Karpas-422 (cell line): Measurements from ENCODE around the gene DNAAF5. TPM values are rescaled to one million over a fixed set of nuclear protein-coding genes. Genes with fewer than 3 reads are reported as not detected.
"Not testable (repeated sequence)": the region's sequence is repeated elsewhere in the genome, so short reads cannot be mapped to it uniquely, and the experiment has no call there.

Experiments
- DNase-seq: peaks from one replicate; pipeline ENCODE4 v3.0.0-alpha.2; 2015
- H2AFZ ChIP-seq: fragments of 200-600 bp; sonication (generic); 2 replicates; pipeline ENCODE4 v1.6.1; 2014; ENCODE audit warnings: antibody characterized with exemption, low read length, mixed read lengths
- H3K27ac ChIP-seq: fragments of 200-600 bp; sonication (generic); 2 replicates; pipeline ENCODE4 v1.5.1; 2014; ENCODE audit warnings: mild to moderate bottlenecking, low read length, moderate library complexity
- H3K27me3 ChIP-seq: fragments of 200-600 bp; sonication (generic); 2 replicates; pipeline ENCODE4 v1.6.1; 2014; ENCODE audit warnings: low read length, mixed read lengths
- H3K36me3 ChIP-seq: fragments of 200-600 bp; sonication (generic); 2 replicates; pipeline ENCODE4 v1.6.1; 2014; ENCODE audit warnings: low read length, mixed read lengths; ENCODE audit not compliant: insufficient read depth
- H3K4me1 ChIP-seq: fragments of 200-600 bp; sonication (generic); 2 replicates; pipeline ENCODE4 v1.6.1; 2014; ENCODE audit warnings: mild to moderate bottlenecking, low read length, mixed read lengths
- H3K4me2 ChIP-seq: fragments of 200-600 bp; sonication (generic); 2 replicates; pipeline ENCODE4 v1.6.1; 2014; ENCODE audit warnings: low read length, low read depth, mild to moderate bottlenecking; ENCODE audit not compliant: poor library complexity, severe bottlenecking
- H3K4me3 ChIP-seq: fragments of 200-600 bp; sonication (generic); 2 replicates; pipeline ENCODE4 v1.5.1; 2014; ENCODE audit warnings: mild to moderate bottlenecking, antibody characterized with exemption, low read length, mixed read lengths
- H3K79me2 ChIP-seq: fragments of 200-600 bp; sonication (generic); 2 replicates; pipeline ENCODE4 v1.6.1; 2014; ENCODE audit warnings: mild to moderate bottlenecking, low read length, mixed read lengths
- H3K9ac ChIP-seq: fragments of 200-600 bp; sonication (generic); 2 replicates; pipeline ENCODE4 v1.6.0; 2014; ENCODE audit warnings: low read length
- H3K9me2 ChIP-seq: fragments of 200-600 bp; sonication (generic), shearing (Covaris generic); replicated peaks from 2 replicates; pipeline ENCODE4 v1.6.0; 2014; ENCODE audit warnings: mild to moderate bottlenecking, low read length, moderate library complexity; ENCODE audit not compliant: insufficient read depth
- H3K9me3 ChIP-seq: fragments of 300-700, 200-600 bp; sonication (generic); 2 replicates; pipeline ENCODE4 v1.6.1; 2014; ENCODE audit warnings: low read length, mixed read lengths
- H4K20me1 ChIP-seq: fragments of 200-600 bp; sonication (generic); 2 replicates; pipeline ENCODE4 v1.6.1; 2014; ENCODE audit warnings: mild to moderate bottlenecking, antibody characterized with exemption, low read length, low read depth; ENCODE audit not compliant: insufficient read depth
- total RNA-seq: library from RNA; depleted of rRNA; stranded (reverse); fragments of >200 nt; shearing (Covaris generic); gene quantifications from 2 replicates; pipeline ENCODE4 v1.2.3, GENCODE V29; 2014; ENCODE audit warnings: low replicate concordance

The DNAAF5 gene
- total RNA-seq, 1 experiment from 2014 or later = 22.6 TPM

DNA sequence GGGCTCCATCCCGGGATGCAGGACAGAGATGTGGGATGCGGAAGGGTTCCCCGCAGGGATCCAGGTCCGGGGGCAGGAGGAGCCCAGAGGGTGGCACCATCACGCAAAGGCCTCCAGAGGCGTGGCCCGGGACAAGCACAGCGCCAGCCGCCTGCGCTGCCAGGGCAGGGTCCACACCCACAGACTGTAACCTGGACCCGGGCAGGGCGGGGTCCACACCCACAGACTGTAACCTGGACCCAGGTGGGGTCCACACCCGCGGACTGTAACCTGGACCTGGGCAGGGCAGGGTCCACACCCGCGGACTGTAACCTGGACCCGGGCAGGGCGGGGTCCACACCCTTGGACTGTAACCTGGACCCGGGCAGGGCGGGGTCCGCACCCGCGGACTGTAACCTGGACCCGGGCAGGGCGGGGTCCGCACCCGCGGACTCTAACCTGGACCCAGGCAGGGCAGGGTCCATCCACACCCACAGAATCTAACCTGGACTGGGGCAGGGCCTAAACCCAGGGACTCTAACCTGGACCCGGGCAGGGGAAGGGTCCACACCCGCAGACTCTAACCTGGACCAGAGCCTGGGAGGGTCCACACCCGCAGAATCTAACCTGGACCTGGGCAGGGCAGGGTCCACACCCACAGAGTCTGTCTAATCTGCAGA, 68.3 kb downstream of the DNAAF5 start:
- Histone ChIP-seq H3K27ac (no peak overlapping the region), H3K4me3 (no peak overlapping the region), H3K79me2 (no peaks in the 10 kb centered on the region), H3K27me3 (no peaks in the 10 kb centered on the region), H4K20me1 (no peaks in the 10 kb centered on the region), H3K36me3 (no peaks in the 10 kb centered on the region), H3K4me2 (no peak overlapping the region), H3K9me2 (no peaks in the 10 kb centered on the region), H3K4me1 (no peaks in the 10 kb centered on the region), H2AFZ (no peak overlapping the region), H3K9ac (no peak overlapping the region), H3K9me3 (no peaks in the 10 kb centered on the region)
- DNase-seq = no peak

DNA sequence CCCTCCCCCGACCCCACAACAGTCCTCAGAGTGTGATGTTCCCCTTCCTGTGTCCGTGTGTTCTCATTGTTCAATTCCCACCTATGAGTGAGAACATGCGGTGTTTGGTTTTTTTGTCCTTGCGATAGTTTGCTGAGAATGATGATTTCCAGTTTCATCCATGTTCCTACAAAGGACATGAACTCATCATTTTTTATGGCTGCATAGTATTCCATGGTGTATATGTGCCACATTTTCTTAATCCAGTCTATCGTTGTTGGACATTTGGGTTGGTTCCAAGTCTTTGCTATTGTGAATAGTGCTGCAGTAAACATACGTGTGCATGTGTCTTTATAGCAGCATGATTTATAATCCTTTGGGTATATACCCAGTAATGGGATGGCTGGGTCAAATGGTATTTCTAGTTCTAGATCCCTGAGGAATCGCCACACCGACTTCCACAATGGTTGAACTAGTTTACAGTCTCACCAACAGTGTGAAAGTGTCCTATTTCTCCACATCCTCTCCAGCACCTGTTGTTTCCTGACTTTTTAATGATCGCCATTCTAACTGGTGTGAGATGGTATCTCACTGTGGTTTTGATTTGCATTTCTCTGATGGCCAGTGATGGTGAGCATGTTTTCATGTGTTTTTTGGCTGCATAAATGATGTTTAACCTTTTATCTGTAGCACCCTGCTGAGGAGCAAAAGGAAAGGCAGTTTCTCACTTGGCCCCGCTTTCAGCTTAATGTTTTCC, 70.1 kb downstream of the DNAAF5 start:
- not testable (repeated sequence) for H3K9me3 ChIP-seq, H3K27ac ChIP-seq, H3K9ac ChIP-seq, H3K79me2 ChIP-seq, H3K27me3 ChIP-seq, DNase-seq, H2AFZ ChIP-seq, H3K4me2 ChIP-seq, H4K20me1 ChIP-seq, H3K4me3 ChIP-seq, H3K36me3 ChIP-seq, H3K4me1 ChIP-seq, H3K9me2 ChIP-seq

DNA sequence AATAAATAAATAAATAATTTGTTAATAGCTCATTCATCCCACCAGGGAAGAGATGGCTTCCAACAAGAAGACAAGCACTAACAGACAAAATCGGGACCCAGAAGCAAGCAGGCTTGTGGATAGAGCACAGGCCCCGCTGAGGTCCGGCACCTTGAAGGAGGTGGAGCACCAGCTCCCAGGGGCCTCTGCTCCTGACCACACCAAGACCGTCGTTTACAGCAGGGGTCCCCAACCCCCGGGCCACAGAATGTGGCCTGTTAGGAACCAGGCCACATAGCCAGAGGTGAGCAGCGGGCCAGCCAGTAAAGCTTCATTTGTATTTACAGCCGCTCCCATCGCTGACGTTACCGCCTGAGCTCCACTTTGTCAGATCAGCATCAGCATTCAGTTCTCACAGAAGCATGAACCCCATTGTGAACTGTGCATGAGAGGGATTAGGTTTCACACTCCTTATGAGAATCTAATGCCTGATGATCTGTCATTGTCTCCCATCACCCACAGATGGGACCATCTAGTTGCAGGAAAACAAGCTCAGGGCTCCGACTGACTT, 72.5 kb downstream of the DNAAF5 start:
- H3K27ac ChIP-seq = no peak overlapping the region
- no peak overlapping the region for H3K9ac ChIP-seq
- no peaks in the 10 kb centered on the region for H4K20me1 ChIP-seq
- H3K4me1 ChIP-seq = no peaks in the 10 kb centered on the region
- no peak overlapping the region for H2AFZ ChIP-seq
- no peaks in the 10 kb centered on the region for H3K27me3 ChIP-seq
- no peaks in the 10 kb centered on the region for H3K9me2 ChIP-seq
- no peaks in the 10 kb centered on the region for H3K9me3 ChIP-seq
- no peak overlapping the region for H3K4me3 ChIP-seq
- H3K79me2 ChIP-seq = no peaks in the 10 kb centered on the region
- DNase-seq = no peak
- no peak overlapping the region for H3K4me2 ChIP-seq
- no peaks in the 10 kb centered on the region for H3K36me3 ChIP-seq

DNA sequence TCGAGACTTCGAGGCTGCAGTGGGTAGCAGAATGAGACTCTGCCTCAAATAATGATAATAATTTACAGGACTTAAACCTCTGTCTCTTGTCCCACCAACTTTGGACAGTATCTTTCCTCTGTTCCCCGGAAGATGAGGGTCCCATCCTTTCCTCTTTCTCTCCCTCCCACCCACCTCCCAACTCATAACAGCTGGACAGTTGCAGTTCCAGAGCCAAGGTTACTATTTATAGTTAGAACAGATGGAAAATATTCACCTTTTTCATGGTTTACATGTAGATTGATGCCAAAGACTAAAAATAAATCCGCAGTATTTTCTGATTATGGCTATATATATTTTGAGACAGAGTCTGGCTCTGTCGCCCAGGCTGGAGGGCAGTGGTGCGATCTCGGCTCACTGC, 74.2 kb downstream of the DNAAF5 start:
- no peaks in the 10 kb centered on the region for H3K4me1 ChIP-seq

GRCh38 chr7:801351-801750, 74.9 kb downstream of the DNAAF5 start:
- not testable (repeated sequence) for H3K9ac ChIP-seq, H3K79me2 ChIP-seq, DNase-seq, H3K36me3 ChIP-seq, H3K4me2 ChIP-seq, H2AFZ ChIP-seq, H3K9me3 ChIP-seq, H3K27ac ChIP-seq, H3K27me3 ChIP-seq, H3K9me2 ChIP-seq, H4K20me1 ChIP-seq, H3K4me1 ChIP-seq, H3K4me3 ChIP-seq

More for the DNA sequence above, 74.2 kb downstream of the DNAAF5 start:
- Histone ChIP-seq H3K9ac (no peak overlapping the region), H2AFZ (no peak overlapping the region), H3K79me2 (no peaks in the 10 kb centered on the region), H3K27ac (no peak overlapping the region), H3K9me2 (no peaks in the 10 kb centered on the region), H3K4me3 (no peak overlapping the region), H3K27me3 (no peaks in the 10 kb centered on the region), H3K4me2 (no peak overlapping the region), H3K9me3 (no peaks in the 10 kb centered on the region), H3K36me3 (no peaks in the 10 kb centered on the region), H4K20me1 (no peaks in the 10 kb centered on the region)
- DNase-seq = no peak

- no peak overlapping the region for H3K4me3 ChIP-seq
- no peak overlapping the region for H3K4me2 ChIP-seq
- no peak overlapping the region for H3K9ac ChIP-seq
These were observed 75.5 kb downstream of the DNAAF5 start for GRCh38 chr7:801940-802381.

GRCh38 chr7:802500-803242, 76.2 kb downstream of the DNAAF5 start:
- Histone ChIP-seq H3K4me1 (no peaks in the 10 kb centered on the region), H3K9ac (no peak overlapping the region), H3K27ac (no peak overlapping the region)

More at GRCh38 chr7:801940-802381, 75.5 kb downstream of the DNAAF5 start:
- H3K36me3 ChIP-seq = no peaks in the 10 kb centered on the region
- no peaks in the 10 kb centered on the region for H3K79me2 ChIP-seq
- H3K27ac ChIP-seq = no peak overlapping the region
- no peak overlapping the region for H2AFZ ChIP-seq
- no peaks in the 10 kb centered on the region for H4K20me1 ChIP-seq
- no peaks in the 10 kb centered on the region for H3K9me2 ChIP-seq
- no peaks in the 10 kb centered on the region for H3K27me3 ChIP-seq
- H3K4me1 ChIP-seq = no peaks in the 10 kb centered on the region
- no peak for DNase-seq
- H3K9me3 ChIP-seq = no peaks in the 10 kb centered on the region

DNA sequence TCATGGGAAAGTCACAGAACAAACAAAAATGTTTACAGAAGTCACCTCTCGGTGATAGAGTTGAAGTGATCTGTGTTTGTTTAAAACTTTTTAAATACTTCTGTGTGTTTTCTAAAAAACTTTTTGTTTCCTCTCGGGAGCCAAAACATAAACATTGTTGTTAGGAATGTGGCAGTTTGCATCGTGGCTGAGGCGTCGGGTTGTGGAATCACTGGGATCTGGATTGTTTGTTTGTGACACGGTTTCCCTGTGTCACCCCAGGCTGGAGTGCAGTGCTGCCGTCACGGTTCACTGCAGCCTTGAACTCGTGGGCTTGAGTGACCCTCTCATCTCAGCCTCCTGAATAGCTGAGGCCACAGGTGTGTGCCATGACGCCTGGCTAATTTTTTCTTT, 76.7 kb downstream of the DNAAF5 start:
- Histone ChIP-seq H3K4me3 (no peak overlapping the region), H3K9ac (no peak overlapping the region), H3K9me3 (no peaks in the 10 kb centered on the region), H2AFZ (no peak overlapping the region), H3K27ac (no peak overlapping the region), H3K27me3 (no peaks in the 10 kb centered on the region), H3K9me2 (no peaks in the 10 kb centered on the region), H3K79me2 (no peaks in the 10 kb centered on the region), H3K36me3 (no peaks in the 10 kb centered on the region), H3K4me1 (no peaks in the 10 kb centered on the region), H3K4me2 (no peak overlapping the region), H4K20me1 (no peaks in the 10 kb centered on the region)
- DNase-seq = no peak

More at GRCh38 chr7:802500-803242, 76.2 kb downstream of the DNAAF5 start:
- no peaks in the 10 kb centered on the region for H3K36me3 ChIP-seq
- H3K9me3 ChIP-seq = no peaks in the 10 kb centered on the region
- no peaks in the 10 kb centered on the region for H3K79me2 ChIP-seq
- no peak overlapping the region for H2AFZ ChIP-seq
- H3K9me2 ChIP-seq = no peaks in the 10 kb centered on the region
- no peak overlapping the region for H3K4me2 ChIP-seq
- H4K20me1 ChIP-seq = no peaks in the 10 kb centered on the region
- no peak for DNase-seq
- H3K4me3 ChIP-seq = no peak overlapping the region
- H3K27me3 ChIP-seq = no peaks in the 10 kb centered on the region
